ENCODE results near the gene RAB11FIP2.

RAB11FIP2 gene

GRCh38 chr10:117980755-117981702 is 65.7 kb downstream of the RAB11FIP2 start:
- no peak for DNase-seq

GRCh38 chr10:117980216-117980615 is 66.5 kb downstream of the RAB11FIP2 start:
- no peak for DNase-seq

GRCh38 chr10:117972168-117972837 is 74.4 kb downstream of the RAB11FIP2 start:
- DNase-seq = no peak

DNA sequence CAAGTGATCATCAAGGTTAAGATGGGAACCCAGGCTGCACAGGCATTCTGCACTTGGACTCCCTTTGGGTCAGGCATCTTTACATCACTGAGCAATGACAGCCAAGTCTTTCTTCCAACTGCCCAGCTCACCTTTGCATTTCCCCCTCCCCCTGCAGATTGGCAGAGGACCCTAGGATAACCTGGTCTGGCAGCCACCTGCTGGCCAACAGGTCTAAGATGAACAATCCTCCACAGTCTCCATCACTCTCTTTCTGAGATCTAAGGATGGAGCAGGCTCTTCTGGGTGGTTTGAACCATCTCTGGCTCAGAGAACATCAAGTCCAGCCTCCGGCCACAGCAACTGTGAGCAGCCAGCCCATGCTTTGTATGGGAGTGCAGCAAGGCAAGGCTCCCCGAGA is 75.8 kb downstream of the RAB11FIP2 start:
- no peak for DNase-seq

DNA sequence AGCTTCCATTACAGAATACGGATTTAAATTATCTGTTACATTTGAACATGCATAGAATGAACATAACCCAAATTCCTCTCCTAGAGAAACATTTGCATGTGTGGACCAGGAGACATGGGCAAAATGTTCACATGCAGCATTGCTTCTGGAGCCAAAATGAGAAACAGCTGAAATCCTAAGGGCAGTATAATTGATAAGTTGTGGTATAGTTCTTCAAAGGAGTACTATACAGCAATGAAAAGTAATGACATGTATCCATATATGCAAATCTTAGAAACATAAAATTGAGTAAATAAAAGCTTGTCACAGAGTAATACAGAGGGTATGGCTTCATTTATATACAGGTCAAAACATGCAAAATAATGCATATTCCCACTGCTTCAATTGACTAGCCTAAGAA is 77.1 kb downstream of the RAB11FIP2 start:
- no peak for DNase-seq

- no peak for DNase-seq
These were observed 78.2 kb downstream of the RAB11FIP2 start for GRCh38 chr10:117968354-117969182.

GRCh38 chr10:117967149-117967650 is 79.5 kb downstream of the RAB11FIP2 start:
- no peak for DNase-seq

- no peak for DNase-seq
These were observed 80.8 kb downstream of the RAB11FIP2 start for GRCh38 chr10:117965984-117966383.

- DNase-seq = no peak
These were observed 82.2 kb downstream of the RAB11FIP2 start for GRCh38 chr10:117964536-117964935.

- DNase-seq = no peak
These were observed 86.3 kb downstream of the RAB11FIP2 start for GRCh38 chr10:117960345-117960935.

- no peak for DNase-seq
These were observed 89.8 kb downstream of the RAB11FIP2 start for GRCh38 chr10:117956972-117957371.

GRCh38 chr10:117955176-117955575 is 91.6 kb downstream of the RAB11FIP2 start:
- no peak for DNase-seq

Data from central memory CD4-positive, alpha-beta T cell (primary cell).